HG03095 (cell line): ENCODE data around the gene MTUS2.

Experiments used
- ATAC-seq: cut with Tn5 transposase; IDR thresholded peaks from one replicate; pipeline ENCODE4 v1.9.1; 2021; ENCODE audit warnings: moderate library complexity; ENCODE audit not compliant: unreplicated experiment

MTUS2 gene

GRCh38 chr13:28820099-28821051 is at the start of gene MTUS2:
Gene MTUS2 (plus strand): TSS chr13:28820339.
- no peak for ATAC-seq

GRCh38 chr13:28778308-28779215 is 41.6 kb upstream of the MTUS2 start:
- ATAC-seq: no peak

- ATAC-seq: no peak
Observed at GRCh38 chr13:28792992-28793391, 27.1 kb upstream of the MTUS2 start.

- no peak for ATAC-seq
Observed at GRCh38 chr13:28794396-28794795, 25.7 kb upstream of the MTUS2 start.

- ATAC-seq: no peak
Observed at GRCh38 chr13:28796938-28797257, 23.2 kb upstream of the MTUS2 start.

- ATAC-seq: no peak
Observed at GRCh38 chr13:28805193-28805819, 14.8 kb upstream of the MTUS2 start.

- no peak for ATAC-seq
Observed at GRCh38 chr13:28817204-28817603, 2.9 kb upstream of the MTUS2 start.

- ATAC-seq: no peak
Observed at GRCh38 chr13:28819046-28819730, 951 bp upstream of the MTUS2 start.

GRCh38 chr13:28819735-28820098 is 422 bp upstream of the MTUS2 start:
- no peak for ATAC-seq

- no peak for ATAC-seq
Observed at GRCh38 chr13:28822151-28822550, 2.0 kb downstream of the MTUS2 start.

GRCh38 chr13:28822801-28823200 is 2.7 kb downstream of the MTUS2 start:
- ATAC-seq: no peak

GRCh38 chr13:28825379-28825778 is 5.2 kb downstream of the MTUS2 start:
- no peak for ATAC-seq

- ATAC-seq: no peak
Observed at GRCh38 chr13:28826368-28826767, 6.2 kb downstream of the MTUS2 start.

- no peak for ATAC-seq
Observed at GRCh38 chr13:28830580-28830979, 10.4 kb downstream of the MTUS2 start.

GRCh38 chr13:28831117-28831516 is 11.0 kb downstream of the MTUS2 start:
- ATAC-seq: no peak

GRCh38 chr13:28837111-28837510 is 17.0 kb downstream of the MTUS2 start:
- no peak for ATAC-seq

- ATAC-seq: no peak
Observed at GRCh38 chr13:28843639-28844038, 23.5 kb downstream of the MTUS2 start.

GRCh38 chr13:28849441-28849840 is 29.3 kb downstream of the MTUS2 start:
- ATAC-seq: no peak

- no peak for ATAC-seq
Observed at GRCh38 chr13:28850226-28850625, 30.1 kb downstream of the MTUS2 start.

- ATAC-seq: no peak
Observed at GRCh38 chr13:28851422-28851821, 31.3 kb downstream of the MTUS2 start.

- ATAC-seq: no peak
Observed at GRCh38 chr13:28854657-28855056, 34.5 kb downstream of the MTUS2 start.
